B cell (primary cell): ENCODE results near the gene JKAMP. TPM values are rescaled to one million over a fixed set of nuclear protein-coding genes. Genes with fewer than 3 reads are reported as not detected.

ENCODE experiments used
- ATAC-seq: fragments of 200-7000 bp; cut with Tn5 transposase; one replicate; pipeline ENCODE4 v1.10.0; 2021; ENCODE audit warnings: low read depth, mild to moderate bottlenecking, moderate number of reproducible peaks, moderate library complexity
- CTCF ChIA-PET: fragments of 350-600 bp; sonication (Branson Sonifier 250); formaldehyde crosslinking; loops from one replicate; lab custom pipeline; 2021; ENCODE audit warnings: antibody characterized with exemption, inconsistent platforms; lab: Charles Lee
- POLR2A ChIA-PET: fragments of 350-600 bp; sonication (Branson Sonifier 250); formaldehyde crosslinking; loops from one replicate; lab custom pipeline; 2021; ENCODE audit warnings: antibody characterized with exemption; lab: Charles Lee
- DNase-seq: peaks from one replicate; pipeline ENCODE4 v3.0.0; 2013
- H2AFZ ChIP-seq: 2 replicates; pipeline ENCODE4 v1.6.1; 2012; ENCODE audit warnings: mild to moderate bottlenecking, low read depth, low read length; ENCODE audit not compliant: insufficient read depth, poor library complexity, severe bottlenecking
- H3K27ac ChIP-seq, 2 donors: 1 replicate in 1 of 2; 2 replicates in 1 of 2; pipeline ENCODE4 v1.5.1; 2012 to 2013; ENCODE audit warnings: low read length in 2 of 2, mild to moderate bottlenecking in 2 of 2, moderate library complexity in 1 of 2
- H3K27me3 ChIP-seq, 4 experiments: fragments of 200-600 bp in 1 of 4; sonication (generic) in 1 of 4; replicated peaks in 1 of 4; 1 replicate in 2 of 4; 2 replicates in 2 of 4; pipeline versions ENCODE4 v1.6.1 to v1.7.0; 2013 to 2016; ENCODE audit warnings: low read length in 3 of 4, mild to moderate bottlenecking in 2 of 4, mixed read lengths in 1 of 4, moderate library complexity in 1 of 4; ENCODE audit not compliant: insufficient read depth in 4 of 4, control insufficient read depth in 3 of 4; ENCODE audit errors: control extremely low read depth in 1 of 4
- H3K36me3 ChIP-seq, 2 experiments: replicated peaks in 1 of 2; 1 replicate in 1 of 2; 2 replicates in 1 of 2; pipeline versions ENCODE4 v1.6.1 to v1.7.1; 2013; ENCODE audit warnings: low read length in 1 of 2; ENCODE audit not compliant: insufficient read depth in 2 of 2, control insufficient read depth in 1 of 2; ENCODE audit errors: control extremely low read depth in 1 of 2, extremely low read depth in 1 of 2
- H3K4me1 ChIP-seq, 2 donors: fragments of 200-600 bp in 1 of 2; sonication (generic) in 1 of 2; 1 replicate in 1 of 2; 2 replicates in 1 of 2; pipeline versions ENCODE4 v1.5.1 to v1.6.1; 2013 to 2017; ENCODE audit warnings: low read length in 2 of 2; ENCODE audit not compliant: control insufficient read depth in 2 of 2, insufficient read depth in 2 of 2
- H3K4me2 ChIP-seq: replicated peaks from 2 replicates; pipeline ENCODE3; 2012; ENCODE audit warnings: mild to moderate bottlenecking, low read depth, low read length; ENCODE audit not compliant: poor library complexity, severe bottlenecking
- H3K4me3 ChIP-seq, 5 experiments: fragments of 200-600 bp in 1 of 5; sonication (generic) in 1 of 5; 1 replicate in 3 of 5; 2 replicates in 2 of 5; pipeline versions ENCODE4 v1.5.1 to v1.7.0; 2011 to 2016; ENCODE audit warnings: low read length in 4 of 5, mild to moderate bottlenecking in 4 of 5, low read depth in 2 of 5, control low read depth in 1 of 5, moderate library complexity in 1 of 5; ENCODE audit not compliant: insufficient read depth in 1 of 5; ENCODE audit errors: control extremely low read depth in 1 of 5, extremely low read depth in 1 of 5
- H3K79me2 ChIP-seq: fragments of 200-600 bp; sonication (generic); one replicate; pipeline ENCODE4 v1.6.0; 2016; ENCODE audit warnings: low read length; ENCODE audit not compliant: control insufficient read depth, insufficient read depth
- H3K9ac ChIP-seq: fragments of 200-600 bp; sonication (generic); 2 replicates; pipeline ENCODE4 v1.6.1; 2017; ENCODE audit warnings: mild to moderate bottlenecking, low read length, moderate library complexity
- H3K9me3 ChIP-seq, 3 donors: one replicate each; pipeline versions ENCODE4 v1.6.1 to v1.7.1; 2013; ENCODE audit warnings: low read length in 2 of 3; ENCODE audit not compliant: control insufficient read depth in 2 of 3, insufficient read depth in 1 of 3; ENCODE audit errors: control extremely low read depth in 1 of 3
- H4K20me1 ChIP-seq: 2 replicates; pipeline ENCODE4 v1.6.0; 2012; ENCODE audit warnings: mild to moderate bottlenecking, low read length; ENCODE audit not compliant: insufficient read depth, control insufficient read depth, poor library complexity, severe bottlenecking
- H3K27ac Mint-ChIP-seq: one replicate; pipeline ENCODE4 v1.8.0; 2021; ENCODE audit warnings: mixed read lengths
- H3K27me3 Mint-ChIP-seq: one replicate; pipeline ENCODE4 v1.8.0; 2021; ENCODE audit warnings: mixed read lengths
- H3K4me1 Mint-ChIP-seq: one replicate; pipeline ENCODE4 v1.8.0; 2021; ENCODE audit warnings: mixed read lengths
- H3K4me3 Mint-ChIP-seq: one replicate; pipeline ENCODE4 v1.8.0; 2021; ENCODE audit warnings: mixed read lengths
- H3K9me3 Mint-ChIP-seq: one replicate; pipeline ENCODE4 v1.8.0; 2022; ENCODE audit warnings: mixed read lengths; ENCODE audit not compliant: insufficient read depth
- CTCF ChIP-seq: fragments of 200-600 bp; IDR thresholded peaks from one replicate; pipeline ENCODE4 v1.8.0; 2022; ENCODE audit warnings: antibody characterized with exemption, mild to moderate bottlenecking
- EZH2 ChIP-seq: IDR thresholded peaks from 2 replicates; pipeline ENCODE4 v1.6.1; 2012; ENCODE audit warnings: borderline replicate concordance, low read depth, mild to moderate bottlenecking, moderate library complexity, low read length; ENCODE audit not compliant: insufficient read depth, poor library complexity, severe bottlenecking
- WGBS: methylation state at CpG from one replicate; pipeline ENCODE4 v1.1.5; 2013; ENCODE audit warnings: missing lambda C conversion rate; ENCODE audit not compliant: insufficient coverage; 5-methylcytosine and 5-hydroxymethylcytosine counted together
- intact Hi-C: fragments of 100-400 bp; cut with micrococcal nuclease; formaldehyde crosslinking; loops from one replicate; pipeline ENCODE4 v1.10.0; 2022
- polyA plus RNA-seq: library from polyadenylated mRNA; depleted of rRNA; stranded (reverse); fragments of >200 nt; gene quantifications from 2 replicates; pipeline ENCODE4 v1.2.3, GENCODE V29; 2012
- total RNA-seq, 2 donors: library from RNA; stranded (reverse); fragments of 120-200 nt in 1 of 2; gene quantifications; 1 replicate in 1 of 2; 2 replicates in 1 of 2; pipeline versions ENCODE4 v1.2.3 to v1.2.4, GENCODE V29; 2013 to 2022

The JKAMP gene
- total and polyA plus RNA-seq, 2 donors (not counting 1 experiment from before 2014, with no cell fraction given) = 30.3 to 32.3 TPM

GRCh38 chr14:59450716-59451115 is 33.6 kb upstream of the JKAMP start:
- Mint-ChIP-seq H3K4me1 (no peaks in the 10 kb centered on the region), H3K4me3 (no peak overlapping the region), H3K27ac (no peak overlapping the region), H3K9me3 (no peaks in the 10 kb centered on the region), H3K27me3 (no peaks in the 10 kb centered on the region)
- no peaks in the 10 kb centered on the region for H3K36me3 ChIP-seq
- H3K27ac ChIP-seq = no peak overlapping the region
- intact Hi-C loops = no loop called here
- H3K9ac ChIP-seq = no peak overlapping the region
- CTCF ChIA-PET = interaction anchor here (1.3 kb wide), 1 partner anchor 327 kb away, joined by 5 read pairs; no protein-coding TSS in a partner anchor
- H2AFZ ChIP-seq = no peak overlapping the region
- H4K20me1 ChIP-seq = no peaks in the 10 kb centered on the region
- H3K27me3 ChIP-seq = no peaks in the 10 kb centered on the region
- no peak overlapping the region for H3K4me2 ChIP-seq
- H3K9me3 ChIP-seq = no peaks in the 10 kb centered on the region
- WGBS = 100% methylated on average over 3 of the region's 3 CpGs
- H3K4me1 ChIP-seq = no peaks in the 10 kb centered on the region
- POLR2A ChIA-PET = no interaction called here
- H3K4me3 ChIP-seq = no peak overlapping the region
- TF ChIP-seq CTCF (no peak), EZH2 (no peak)
- ATAC-seq (no peak), DNase-seq (no peak)
- H3K79me2 ChIP-seq = no peaks in the 10 kb centered on the region

DNA sequence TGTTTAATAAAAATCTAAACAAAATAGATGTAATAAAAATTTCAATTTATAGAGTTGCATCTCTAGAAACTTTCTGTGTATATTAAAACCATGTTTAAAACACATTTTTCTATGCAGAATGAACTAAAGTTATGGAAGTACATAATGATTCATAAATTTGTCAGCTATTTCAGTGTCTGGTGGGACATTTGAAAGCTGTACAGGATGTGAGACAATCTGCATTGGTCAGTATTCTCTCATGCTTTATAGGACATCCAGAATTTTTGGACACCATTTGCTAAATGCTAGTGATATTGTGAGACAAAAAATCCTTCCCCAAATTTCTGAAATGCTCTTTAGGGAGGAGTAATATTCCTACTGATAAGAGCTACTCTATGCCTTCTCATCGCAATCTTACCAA is 32.5 kb upstream of the JKAMP start:
- no peak for DNase-seq
- H3K4me3 ChIP-seq = no peak overlapping the region
- TF ChIP-seq CTCF = no peak
- TF ChIP-seq EZH2 = no peak
- no peak overlapping the region for H3K27ac ChIP-seq
- Mint-ChIP-seq H3K4me1 (no peaks in the 10 kb centered on the region), H3K4me3 (no peak overlapping the region), H3K27ac (no peak overlapping the region), H3K9me3 (no peaks in the 10 kb centered on the region), H3K27me3 (no peaks in the 10 kb centered on the region)
- H3K9me3 ChIP-seq = no peaks in the 10 kb centered on the region
- H3K27me3 ChIP-seq = no peaks in the 10 kb centered on the region
- H3K9ac ChIP-seq = no peak overlapping the region
- no peak overlapping the region for H3K4me2 ChIP-seq
- ChIA-PET CTCF (no interaction called here), POLR2A (no interaction called here)
- ATAC-seq = no peak
- H4K20me1 ChIP-seq = no peaks in the 10 kb centered on the region
- H3K36me3 ChIP-seq = no peaks in the 10 kb centered on the region
- H2AFZ ChIP-seq = no peak overlapping the region
- intact Hi-C loops = no loop called here
- WGBS = no CpG with 5 or more reads among the region's 1 CpG
- H3K4me1 ChIP-seq = no peaks in the 10 kb centered on the region
- H3K79me2 ChIP-seq = no peaks in the 10 kb centered on the region
